ENCODE measurements around the gene TAS1R1.

TAS1R1 gene

DNA sequence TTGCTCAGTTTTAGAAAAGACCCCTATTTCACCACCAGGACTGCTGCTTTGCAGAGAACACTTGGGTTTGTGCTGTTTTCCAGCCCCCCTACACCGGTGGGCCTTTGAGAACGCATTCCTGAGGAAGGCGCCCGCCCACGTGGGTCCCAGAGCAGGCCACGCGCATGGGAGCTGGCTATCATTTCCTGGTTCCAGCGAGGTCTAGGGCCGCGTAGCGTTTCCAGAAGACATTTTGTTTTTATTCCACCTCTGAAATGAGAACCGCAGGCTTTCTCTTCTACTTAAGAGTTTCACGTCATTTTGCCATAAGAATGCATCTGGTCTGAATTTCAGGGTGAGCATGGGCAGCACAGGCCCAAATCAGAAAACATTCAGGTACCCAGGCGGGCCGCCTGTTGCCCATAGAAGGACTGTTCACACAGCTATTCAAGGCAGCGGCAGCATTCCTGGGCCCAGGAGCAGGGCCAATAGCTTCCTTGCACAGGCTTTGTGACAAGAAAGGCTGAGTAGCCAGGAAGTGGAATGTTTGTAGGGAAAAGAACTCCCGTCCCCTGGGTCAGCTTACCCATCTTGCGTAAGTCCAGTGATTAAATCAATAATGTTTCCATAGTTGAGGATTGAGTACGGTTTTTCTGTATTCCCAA, 48.9 kb downstream of the TAS1R1 start:
- DNase-seq (ENCODE audit: low spot score), result no peak

DNA sequence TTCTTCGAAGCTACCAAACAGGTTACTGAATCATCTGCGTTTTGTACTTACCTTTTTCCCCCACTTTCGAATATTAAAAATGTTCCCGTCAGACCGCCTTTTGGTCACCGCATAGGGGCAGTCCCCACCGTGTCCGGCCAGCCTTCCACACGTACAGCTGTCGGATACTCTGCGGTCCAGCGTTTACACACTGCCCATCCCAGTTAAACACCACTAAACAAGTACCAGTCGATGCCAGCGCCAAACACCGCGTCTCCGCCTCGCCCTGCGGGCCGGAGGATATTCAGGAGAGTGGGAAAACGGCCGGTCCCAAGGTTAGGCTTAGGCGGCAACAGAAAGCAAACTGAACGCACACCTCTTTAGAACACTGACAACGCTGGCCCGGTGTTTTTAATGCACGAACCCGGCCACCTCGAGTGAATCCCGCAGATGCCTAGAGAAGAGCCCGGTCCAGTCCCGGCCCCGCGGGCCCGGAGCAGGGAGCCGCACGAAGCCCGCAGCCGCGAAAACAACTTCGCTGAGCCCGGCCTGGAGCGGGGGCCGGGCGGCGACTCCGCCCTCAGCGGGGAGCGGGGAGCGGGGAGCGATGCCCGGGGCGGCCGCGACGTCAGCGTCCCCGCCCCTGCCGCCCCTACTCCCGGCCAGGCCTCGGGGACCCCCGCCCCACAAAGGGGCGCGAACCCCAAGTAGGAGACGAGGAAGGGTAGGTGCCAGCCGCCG, 57.7 kb downstream of the TAS1R1 start:
- no peak for DNase-seq (ENCODE audit: low spot score)

DNA sequence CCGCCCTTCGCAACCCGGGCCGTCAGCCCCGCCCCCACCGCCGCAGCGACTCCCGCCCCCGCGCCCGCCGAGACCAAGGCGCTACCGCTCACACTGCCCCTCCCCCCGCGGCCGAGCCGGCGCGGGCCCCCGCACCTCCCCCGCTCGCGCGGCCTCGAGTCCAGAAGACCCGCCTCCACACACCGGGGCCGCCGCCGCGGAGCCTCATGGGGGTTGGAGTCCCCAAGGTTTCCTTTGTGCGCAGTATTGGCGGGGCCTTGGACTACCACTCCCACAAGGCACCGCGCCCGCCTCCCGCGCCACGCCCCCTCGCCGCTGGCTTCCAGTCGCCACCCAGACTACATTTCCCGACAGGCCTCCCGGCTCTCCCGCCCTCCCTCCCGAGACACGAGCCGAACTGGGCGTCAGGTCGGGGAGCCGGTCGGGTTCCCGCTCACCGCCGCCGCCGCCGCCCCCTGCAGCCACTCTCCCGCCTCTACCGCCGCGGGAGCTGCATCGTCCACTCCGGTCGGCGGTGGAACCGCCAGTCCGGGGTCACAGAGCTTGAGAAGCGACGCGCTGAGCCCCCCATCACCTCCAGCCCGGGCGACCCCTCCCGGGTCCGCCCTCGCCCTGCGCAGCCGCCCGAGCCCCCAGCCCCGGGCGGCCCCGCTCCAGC, 58.4 kb downstream of the TAS1R1 start, which contains the start of gene PHF13:
Gene PHF13 (plus strand): TSS at position 371 of the 658 bp plus-strand sequence. CDS start 336 bp downstream, outside the sequence.
- DNase-seq (ENCODE audit: low spot score), result peak; percentile 100

DNA sequence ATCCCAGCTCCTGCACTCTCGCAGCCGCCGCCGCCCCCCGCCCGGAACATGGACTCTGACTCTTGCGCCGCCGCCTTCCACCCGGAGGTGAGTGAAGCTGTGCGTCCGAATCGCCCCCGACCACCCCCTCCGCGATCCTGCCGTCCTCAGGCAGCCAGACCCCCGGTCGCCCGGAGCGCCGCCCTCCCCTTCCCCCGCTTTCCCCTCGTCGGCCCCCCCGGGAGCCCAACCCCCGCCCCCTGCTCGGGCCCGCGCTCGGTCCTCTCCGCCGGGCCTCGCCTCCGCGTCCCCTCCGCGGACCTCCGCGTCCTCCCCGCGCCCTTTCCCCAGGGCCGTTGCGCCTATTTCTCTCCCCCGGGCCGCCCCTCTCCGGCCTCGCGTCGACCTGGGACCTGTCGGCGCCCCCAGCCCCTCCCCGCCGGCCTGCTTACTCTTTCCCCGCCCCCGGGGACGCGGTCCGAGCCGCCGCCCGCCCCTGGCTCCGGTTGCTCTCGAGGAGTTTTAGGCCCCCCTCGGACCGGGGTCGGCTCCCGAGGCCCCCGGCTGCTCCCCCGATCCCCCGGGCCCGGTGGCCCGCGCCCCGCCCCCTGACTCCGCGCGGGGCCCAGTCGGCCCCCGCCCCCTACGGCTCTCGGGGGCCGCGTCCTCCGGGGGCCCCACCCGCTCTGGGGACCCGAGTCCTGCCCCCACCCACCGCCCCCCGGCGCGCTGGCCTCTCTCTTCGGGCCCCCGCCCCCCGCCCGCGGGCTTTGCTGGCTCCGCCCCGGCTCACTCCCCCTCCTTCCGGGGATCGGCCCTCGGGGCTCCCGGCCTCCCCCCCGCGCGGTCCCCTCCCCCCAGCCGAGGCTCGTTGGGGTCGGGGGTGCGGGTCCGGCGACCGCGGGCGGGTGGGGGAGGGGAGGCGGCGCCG, 59.2 kb downstream of the TAS1R1 start:
- DNase-seq (ENCODE audit: low spot score), result peak; percentile 38

DNA sequence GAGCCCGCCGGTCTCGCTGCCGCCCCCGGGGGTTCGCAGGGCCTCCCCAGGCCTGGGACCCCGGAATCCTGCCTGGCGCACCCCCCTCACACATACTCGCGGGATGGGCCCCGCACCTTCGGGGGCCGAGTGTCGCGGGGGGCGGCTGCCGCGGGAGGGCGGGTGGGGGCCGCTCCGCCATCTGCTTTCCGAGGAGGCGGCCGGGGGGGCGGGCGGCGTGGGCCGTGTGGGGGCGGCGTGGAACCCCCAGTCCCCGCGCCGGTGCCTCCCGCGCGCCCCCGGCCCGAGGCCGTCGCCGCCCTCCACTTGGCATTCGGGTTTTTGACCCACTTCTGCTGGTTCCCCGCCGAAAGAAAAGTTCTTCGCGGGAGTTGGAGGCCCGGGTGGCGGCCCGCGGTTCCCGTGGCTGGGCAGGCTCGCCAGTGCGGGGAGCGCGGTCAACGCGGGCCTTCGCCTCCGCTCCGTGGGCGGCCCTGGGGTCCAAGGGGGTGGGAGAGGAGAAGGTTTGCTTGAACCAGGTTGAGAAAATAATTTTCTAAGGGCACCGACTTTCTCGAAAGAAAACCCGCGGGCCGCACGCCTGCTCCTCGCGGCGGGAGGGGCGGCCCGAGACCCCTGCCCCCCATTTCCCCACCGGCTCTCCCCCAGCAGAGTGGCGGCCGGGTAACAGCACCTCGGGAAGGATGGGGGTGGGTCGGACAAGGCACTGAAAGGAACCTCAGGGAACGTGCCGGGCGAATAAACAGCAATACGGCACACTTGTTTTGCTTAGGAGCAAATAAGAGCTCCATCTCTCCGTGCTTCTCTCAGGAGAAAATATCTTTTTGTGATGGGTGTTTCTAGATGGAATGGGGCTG, 60.0 kb downstream of the TAS1R1 start:
- DNase-seq (ENCODE audit: low spot score), result no peak

DNA sequence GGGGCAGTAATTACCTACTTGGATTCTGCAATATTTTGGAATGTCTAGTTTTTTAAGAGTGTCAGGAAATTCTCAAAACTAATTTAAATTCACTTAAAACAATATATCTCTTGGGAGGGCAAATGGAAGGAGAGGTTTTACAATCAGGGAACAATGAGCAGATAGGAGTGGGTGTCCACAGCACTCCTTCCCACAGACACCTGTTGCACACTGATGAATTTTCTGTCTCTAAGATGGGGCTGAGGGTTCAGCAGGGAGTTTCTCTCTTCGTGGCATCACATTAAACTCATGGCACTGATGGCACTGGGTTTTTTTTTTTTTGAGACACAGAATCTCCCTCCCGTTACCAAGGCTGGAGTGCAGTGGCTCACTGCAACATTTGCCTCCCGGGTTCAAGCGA, 63.9 kb downstream of the TAS1R1 start:
- no peak for DNase-seq (ENCODE audit: low spot score)

DNA sequence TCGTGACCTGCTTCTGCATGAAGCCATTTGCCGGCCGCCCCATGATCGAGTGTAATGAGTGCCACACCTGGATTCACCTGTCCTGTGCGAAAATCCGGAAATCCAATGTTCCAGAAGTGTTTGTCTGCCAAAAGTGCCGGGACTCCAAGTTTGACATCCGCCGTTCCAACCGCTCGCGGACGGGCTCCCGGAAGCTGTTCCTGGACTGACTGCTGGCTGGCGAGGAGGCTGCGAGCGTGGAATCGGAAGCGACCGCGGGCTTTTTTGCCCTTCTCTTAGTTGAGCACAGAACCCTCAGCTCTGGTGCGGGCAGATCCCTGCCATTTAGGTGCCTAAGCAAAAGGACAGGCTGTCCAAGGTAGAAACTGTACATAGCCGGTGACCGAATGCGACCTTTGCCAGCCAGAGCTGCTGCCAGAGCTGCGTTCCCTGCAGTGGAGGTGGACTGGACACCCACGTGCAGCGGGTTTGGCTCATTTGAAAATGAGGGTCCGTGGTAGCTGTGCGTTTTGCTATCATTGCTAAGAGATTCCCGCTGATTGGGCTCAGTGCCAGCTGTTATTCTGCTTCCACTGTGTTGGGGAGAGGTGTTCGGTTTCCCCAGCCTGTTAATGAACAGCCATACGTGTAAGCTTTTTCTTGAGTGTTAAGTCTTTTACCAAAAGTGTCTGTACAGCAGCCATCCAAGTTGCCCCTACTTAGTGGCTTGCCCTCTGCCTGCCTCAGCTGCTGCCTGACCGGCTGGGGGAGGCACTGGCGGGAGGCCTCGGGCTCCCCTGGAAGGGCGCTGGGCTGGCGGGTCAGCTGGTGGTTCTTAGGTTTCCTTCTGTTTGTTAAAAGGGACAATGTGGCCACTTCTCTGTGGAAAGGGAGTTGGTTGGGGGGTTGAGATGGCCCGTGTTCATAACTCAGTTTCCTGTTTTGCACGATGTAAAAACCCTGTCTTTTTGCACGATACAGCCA, 66.6 kb downstream of the TAS1R1 start:
- no peak for DNase-seq (ENCODE audit: low spot score)

DNA sequence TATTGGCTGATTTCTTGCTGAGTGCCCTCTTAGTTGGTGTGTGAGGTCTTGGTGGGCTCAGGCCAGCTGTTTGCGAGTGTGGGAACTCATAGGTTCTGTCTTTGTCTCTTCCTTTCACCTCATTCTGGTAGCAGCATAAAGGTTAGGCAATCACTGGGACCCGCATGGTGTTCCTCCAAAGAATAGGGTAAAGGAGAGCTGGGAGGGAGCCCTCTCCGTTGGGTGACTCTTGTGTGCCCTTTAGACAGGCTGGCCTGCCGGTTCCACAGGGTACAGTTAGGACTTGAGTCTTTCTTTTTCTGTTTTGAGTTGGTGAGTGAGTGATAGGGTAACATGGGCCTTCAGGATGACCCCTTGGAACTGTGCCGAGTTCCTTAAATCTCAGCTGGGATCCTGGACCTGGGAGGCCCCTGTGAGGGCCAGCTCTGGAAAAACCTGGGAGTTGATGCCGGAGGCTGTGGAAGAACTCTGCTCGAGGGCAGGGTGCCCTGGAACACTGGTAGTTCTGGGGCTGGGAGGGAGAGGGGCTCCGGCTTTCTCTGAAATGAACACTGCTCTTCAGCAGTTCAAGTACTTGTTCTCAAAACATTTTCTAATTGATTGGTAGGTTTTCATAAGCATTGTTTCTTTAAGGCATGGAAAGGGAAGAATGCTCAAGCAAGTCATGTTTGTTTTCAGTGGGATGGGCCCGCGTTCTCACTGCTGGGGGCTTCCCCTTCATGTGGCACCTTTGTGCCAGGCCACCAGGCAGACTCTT, 67.5 kb downstream of the TAS1R1 start:
- no peak for DNase-seq (ENCODE audit: low spot score)

DNA sequence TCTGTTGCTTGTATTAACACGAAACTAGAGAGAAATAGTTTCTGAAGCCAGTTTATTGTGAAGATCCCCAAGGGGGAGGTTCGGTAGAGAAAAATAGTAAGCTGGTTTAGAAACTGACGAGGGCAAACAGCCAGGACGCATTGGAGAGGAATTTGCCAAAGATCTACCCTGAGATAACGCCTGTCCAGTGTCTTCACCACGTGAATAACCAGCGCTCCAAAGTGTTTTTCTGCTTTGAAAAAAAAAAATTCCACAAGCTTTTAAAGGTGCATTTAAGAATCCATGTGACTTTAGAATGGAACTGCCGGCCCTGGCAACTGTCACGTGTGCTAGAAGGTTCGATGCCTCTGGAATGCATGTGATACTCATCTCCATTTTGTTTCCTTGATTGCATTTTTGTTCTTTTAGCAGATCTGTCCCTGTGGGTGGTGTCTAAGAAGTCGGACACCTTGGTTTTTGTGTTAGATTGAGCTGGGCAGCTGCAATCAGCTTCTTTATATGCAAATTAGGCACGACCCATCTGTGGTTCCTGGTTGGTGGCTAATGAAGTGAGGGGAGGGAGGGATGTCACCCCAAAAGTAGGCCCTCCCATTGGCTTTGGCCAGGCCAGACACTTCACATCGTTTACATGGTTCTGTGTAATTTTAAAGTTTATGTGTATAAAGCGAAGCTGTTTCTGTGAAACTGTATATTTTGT, 68.3 kb downstream of the TAS1R1 start:
- no peak for DNase-seq (ENCODE audit: low spot score)

DNA sequence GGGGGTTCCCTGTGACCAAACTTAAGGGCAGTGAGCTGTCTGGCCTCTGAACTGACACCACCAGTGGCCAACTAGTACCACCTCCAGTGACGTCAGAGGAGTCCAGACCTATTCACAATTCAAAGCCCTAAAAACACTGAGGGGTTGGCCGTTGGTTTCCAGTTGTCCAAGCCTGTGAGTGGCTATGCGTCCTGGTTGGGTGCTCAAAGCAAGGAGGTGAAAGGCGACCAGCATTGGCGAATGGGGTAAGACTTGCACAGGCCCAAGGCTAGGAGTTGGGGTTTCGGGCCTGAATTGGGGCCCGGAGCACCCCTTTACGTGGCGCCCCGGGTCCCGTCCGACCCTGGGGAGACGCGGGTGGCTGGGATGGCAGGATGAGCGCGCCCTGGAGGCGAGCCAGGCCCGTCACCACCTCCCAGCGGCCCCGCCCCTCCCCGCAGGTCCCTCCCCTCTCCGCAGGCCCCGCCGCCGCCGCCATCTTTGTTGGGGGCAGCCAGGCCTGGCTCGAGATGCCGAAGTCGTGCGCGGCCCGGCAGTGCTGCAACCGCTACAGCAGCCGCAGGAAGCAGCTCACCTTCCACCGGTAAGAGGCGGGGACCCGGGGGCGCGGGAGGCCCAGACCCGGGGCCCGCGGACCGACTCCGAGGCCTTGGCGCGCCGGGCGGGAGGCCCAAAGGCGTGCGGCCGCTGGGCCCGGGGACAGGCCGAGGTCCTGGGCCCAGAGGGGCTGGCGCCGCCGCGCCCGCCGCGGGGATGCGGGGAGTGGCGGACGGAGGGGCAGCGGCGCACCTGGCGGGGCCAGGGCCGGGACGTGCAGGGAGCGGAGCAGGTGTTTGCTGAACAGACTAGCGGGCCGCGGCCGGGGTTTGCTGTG, 69.8 kb downstream of the TAS1R1 start, which contains the start of gene THAP3:
Gene THAP3 (plus strand): TSS at position 159 of the 874 bp plus-strand sequence. CDS start 351 bp downstream, at position 510.
- DNase-seq (ENCODE audit: low spot score), result peak; percentile 90

DNA sequence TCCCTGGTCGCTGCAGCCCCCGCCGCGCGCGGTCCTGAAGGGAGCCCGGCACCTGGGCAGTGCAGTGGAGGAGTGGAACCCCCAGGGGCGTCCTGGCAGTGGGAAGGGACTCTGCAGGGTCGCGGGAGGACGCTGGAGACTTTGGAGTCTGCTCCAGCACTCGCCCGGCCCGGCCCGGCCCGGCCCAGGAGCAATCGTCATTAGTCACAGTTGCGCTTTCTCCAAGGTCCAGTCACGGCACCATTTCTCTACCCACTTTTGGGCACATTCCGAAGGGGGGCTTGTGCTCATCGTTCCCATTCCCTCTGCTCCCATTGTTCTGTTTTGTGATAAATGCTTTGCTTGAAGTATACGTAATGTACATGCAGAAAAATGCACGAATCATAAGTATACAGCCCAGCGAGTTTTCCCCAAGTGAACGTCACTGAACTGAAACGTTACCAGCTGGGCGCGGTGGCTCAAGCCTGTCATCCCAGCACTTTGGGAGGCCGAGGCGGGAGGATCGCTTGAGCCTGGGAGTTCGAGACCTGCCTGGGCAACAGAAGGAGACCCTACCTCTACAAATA, 70.6 kb downstream of the TAS1R1 start:
- DNase-seq (ENCODE audit: low spot score), result no peak

DNA sequence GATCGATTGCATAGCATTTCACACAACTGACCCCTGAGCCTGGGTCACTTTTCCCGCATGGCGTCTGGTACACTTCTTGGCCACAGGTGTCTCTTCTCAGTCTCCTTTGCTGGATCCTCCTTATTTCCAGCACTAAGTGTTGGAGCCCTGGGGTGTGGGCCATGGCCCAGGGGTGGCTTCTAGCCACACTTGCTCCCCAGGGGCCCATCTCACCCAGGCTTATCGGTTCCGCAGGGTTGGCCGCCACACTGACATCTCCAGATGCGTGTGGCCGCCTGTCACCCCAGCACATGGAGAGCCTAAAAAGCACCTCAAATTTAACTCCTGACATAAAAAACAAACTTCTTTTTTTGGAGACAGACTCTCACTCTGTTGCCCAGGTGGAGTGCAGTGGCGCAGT, 71.9 kb downstream of the TAS1R1 start:
- no peak for DNase-seq (ENCODE audit: low spot score)

DNA sequence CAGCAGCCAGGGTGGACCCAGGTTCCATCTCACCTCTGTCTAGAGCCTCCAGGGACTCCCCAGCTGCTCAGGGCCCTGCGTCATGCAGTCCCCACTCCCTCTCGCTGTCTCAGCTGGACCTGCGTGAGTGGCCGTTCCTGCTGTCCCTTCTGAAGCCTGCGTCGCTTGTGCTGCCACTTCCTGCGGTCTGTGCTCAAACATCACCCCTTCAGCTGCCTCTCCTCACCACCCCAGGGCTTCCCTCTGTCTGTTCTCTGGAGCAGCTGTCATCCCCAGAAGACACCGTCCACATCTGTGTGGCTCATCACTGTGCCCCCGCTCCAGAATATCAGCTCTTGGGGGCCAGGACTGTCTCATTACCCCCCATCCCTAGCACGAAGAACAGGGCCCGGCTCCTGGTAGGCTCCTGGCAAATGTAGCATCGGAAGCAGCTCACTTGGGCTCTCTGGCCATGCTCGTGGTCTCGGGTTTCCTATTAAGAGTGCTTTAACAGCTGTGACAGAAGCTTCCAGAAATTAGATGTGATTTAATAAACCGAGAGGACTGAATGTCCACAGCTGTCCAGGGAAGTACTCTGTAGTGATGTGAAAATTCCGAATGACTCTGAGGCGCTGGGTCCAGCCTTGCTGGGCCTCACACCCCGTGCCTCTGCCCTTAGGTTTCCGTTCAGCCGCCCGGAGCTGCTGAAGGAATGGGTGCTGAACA, 72.9 kb downstream of the TAS1R1 start:
- no peak for DNase-seq (ENCODE audit: low spot score)

DNA sequence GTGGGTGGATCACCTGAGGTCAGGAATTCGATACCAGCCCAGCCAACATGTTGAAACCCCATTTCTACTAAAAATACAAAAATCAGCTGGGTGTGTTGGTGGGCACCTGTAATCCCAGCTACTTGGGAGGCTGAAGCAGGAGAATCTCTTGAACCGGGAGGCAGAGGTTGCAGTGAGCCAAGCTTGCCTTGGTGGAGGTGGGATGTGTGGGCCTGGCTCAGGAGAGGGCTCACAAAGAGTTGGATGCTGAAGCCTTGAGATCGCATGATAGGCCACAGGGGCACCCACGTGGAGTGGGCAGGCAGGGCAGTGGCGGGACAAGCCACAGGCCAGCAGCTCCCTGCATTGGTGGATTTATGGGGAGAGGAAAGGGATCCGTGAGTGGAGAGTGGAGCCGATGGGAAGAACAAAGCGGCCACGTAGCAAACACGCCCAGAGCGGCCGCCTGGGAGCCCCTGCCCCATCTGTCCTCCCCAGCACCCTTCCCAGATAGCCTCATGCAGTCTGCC, 73.9 kb downstream of the TAS1R1 start:
- DNase-seq (ENCODE audit: low spot score), result no peak

All from CD4-positive, alpha-beta T cell treated with Interleukin-15 for 4 hours (primary cell).